AG04450 (cell line): Measurements from ENCODE around the gene KIAA0825. TPM values are rescaled to one million over a fixed set of nuclear protein-coding genes. Genes with fewer than 3 reads are reported as not detected.

Experiments
- CTCF ChIA-PET: fragments of 300-600, 350-600 bp; formaldehyde crosslinking; extraction: SDS; loops from one replicate; lab custom pipeline; 2022; ENCODE audit warnings: antibody characterized with exemption, inconsistent platforms; lab: Charles Lee
- POLR2A ChIA-PET: fragments of 350-600 bp; formaldehyde crosslinking; extraction: SDS; loops from one replicate; lab custom pipeline; 2021; ENCODE audit warnings: antibody characterized with exemption, inconsistent platforms; lab: Yijun Ruan, JAX
- DNase-seq: peaks from one replicate; pipeline ENCODE4 v3.0.0-alpha.2; 2011; ENCODE audit warnings: low read depth, low spot score
- H3K27ac ChIP-seq: one replicate; pipeline ENCODE4 v1.5.1; 2012; ENCODE audit warnings: low read depth, low read length, control low read depth
- H3K27me3 ChIP-seq: one replicate; pipeline ENCODE4 v1.6.0; 2012; ENCODE audit warnings: low read length; ENCODE audit not compliant: control insufficient read depth, insufficient read depth
- H3K4me3 ChIP-seq: 2 replicates; pipeline ENCODE4 v1.5.1; 2011; ENCODE audit warnings: mild to moderate bottlenecking, low read depth, low read length, control low read depth
- H3K9me3 ChIP-seq: 2 replicates; pipeline ENCODE4 v1.5.1; 2012; ENCODE audit warnings: low read length; ENCODE audit not compliant: control insufficient read depth, insufficient read depth
- CTCF ChIP-seq: IDR thresholded peaks from 2 replicates; pipeline ENCODE4 v1.5.1; 2011; ENCODE audit warnings: low read depth, low read length, control low read depth, inconsistent platforms
- polyA plus RNA-seq: library from polyadenylated mRNA; depleted of rRNA; stranded (reverse); fragments of >200 nt; gene quantifications from 2 replicates; pipeline ENCODE4 v1.2.3, GENCODE V29; 2011

KIAA0825 gene
- polyA plus RNA-seq, 1 experiment = 2.1 TPM

- TF ChIP-seq CTCF = no peak
- CTCF ChIA-PET = no interaction called here
- POLR2A ChIA-PET = no interaction called here
- no peak overlapping the region for H3K27ac ChIP-seq
- DNase-seq = no peak
- no peaks in the 10 kb centered on the region for H3K27me3 ChIP-seq
- no peaks in the 10 kb centered on the region; the same call in 1 of the 2 replicates for H3K9me3 ChIP-seq
- H3K4me3 ChIP-seq = no peak overlapping the region
These were observed 74.3 kb downstream of the KIAA0825 start for GRCh38 chr5:94544031-94544650.

DNA sequence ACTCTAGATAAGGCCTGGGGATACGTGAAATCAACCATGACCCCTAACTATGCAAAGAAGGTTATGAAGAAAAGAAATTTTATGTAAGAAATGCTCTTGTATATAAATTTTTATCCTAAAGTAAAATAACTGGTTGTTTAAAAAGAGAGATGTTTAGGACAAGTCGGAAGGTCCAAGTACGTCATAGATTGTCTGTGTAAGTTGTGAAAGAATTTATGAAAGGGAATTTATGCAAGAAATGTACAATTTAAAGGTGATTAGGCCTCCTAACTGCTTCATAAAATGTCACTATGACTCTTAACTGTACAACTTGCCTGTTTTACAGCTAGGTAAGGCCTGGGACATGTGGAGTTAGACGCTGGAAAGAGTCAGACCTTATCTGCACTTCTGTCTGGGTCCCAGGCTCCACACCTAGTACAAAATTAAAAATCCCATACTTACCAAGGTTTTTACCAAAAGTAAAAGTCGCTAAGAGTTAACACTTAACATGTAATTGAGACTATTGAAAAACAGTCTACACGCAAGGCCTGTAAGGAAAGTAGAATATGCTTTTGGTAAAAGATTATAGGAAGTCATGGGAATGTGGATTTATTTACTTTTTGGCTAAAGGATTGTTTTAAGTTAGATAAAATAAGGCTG lies 77.4 kb downstream of the KIAA0825 start:
- Histone ChIP-seq H3K9me3 (no peaks in the 10 kb centered on the region; the same call in 1 of the 2 replicates), H3K27ac (no peak overlapping the region), H3K27me3 (no peaks in the 10 kb centered on the region), H3K4me3 (no peak overlapping the region)
- POLR2A ChIA-PET = no interaction called here
- no peak for TF ChIP-seq CTCF
- DNase-seq = no peak
- CTCF ChIA-PET = no interaction called here

DNA sequence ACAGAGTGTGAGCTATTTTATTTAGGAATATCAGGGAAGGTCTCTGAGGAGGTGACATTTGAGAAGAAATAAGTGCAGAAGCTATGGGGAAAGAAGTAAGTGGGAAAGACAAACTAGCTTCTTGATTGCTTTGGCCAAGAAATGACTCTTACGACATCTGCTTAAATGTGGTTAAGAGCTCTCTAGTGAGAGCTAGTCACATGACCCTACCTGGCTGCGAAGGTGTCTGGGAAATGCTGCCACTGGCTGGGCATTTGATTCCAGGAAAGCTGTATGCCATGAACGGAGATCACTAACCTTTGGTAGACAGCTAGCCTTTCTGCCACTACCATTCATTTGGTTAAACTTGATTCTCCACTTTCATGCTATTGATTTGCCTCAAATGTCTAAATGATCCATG lies 80.1 kb downstream of the KIAA0825 start:
- CTCF ChIA-PET = interaction anchor here (0.7 kb wide), 1 partner anchor 180 kb away, joined by 5 read pairs; no protein-coding TSS in a partner anchor

GRCh38 chr5:94526706-94527105 lies 91.7 kb downstream of the KIAA0825 start:
- ChIA-PET CTCF (interaction anchor here (1.2 to 1.8 kb wide), 2 partner anchors 166 to 211 kb away, joined by 4 to 6 read pairs; no protein-coding TSS in a partner anchor), POLR2A (no interaction called here)
- Histone ChIP-seq H3K27ac (no peak overlapping the region), H3K9me3 (no peaks in the 10 kb centered on the region), H3K27me3 (no peaks in the 10 kb centered on the region), H3K4me3 (no peak overlapping the region)
- no peak for DNase-seq
- no peak for TF ChIP-seq CTCF

More for the DNA sequence above, 80.1 kb downstream of the KIAA0825 start:
- no peak overlapping the region for H3K4me3 ChIP-seq
- H3K27me3 ChIP-seq = no peaks in the 10 kb centered on the region
- POLR2A ChIA-PET = no interaction called here
- no peak overlapping the region for H3K27ac ChIP-seq
- TF ChIP-seq CTCF = no peak
- no peak for DNase-seq
- H3K9me3 ChIP-seq = no peaks in the 10 kb centered on the region; the same call in 1 of the 2 replicates
